WERI-Rb-1 (cell line): ENCODE data around the gene PRMT9.

Experiments used
- DNase-seq: peaks from one replicate; pipeline ENCODE4 v3.0.0-alpha.2; 2020
- H3K27ac ChIP-seq: fragments of 250-450 bp; sonication (Bioruptor Pico); 2 replicates; pipeline ENCODE4 v1.5.1; 2020; ENCODE audit warnings: mild to moderate bottlenecking, moderate library complexity
- H3K27me3 ChIP-seq: fragments of 250-450 bp; sonication (Bioruptor Pico); 2 replicates; pipeline ENCODE4 v1.5.1; 2021; ENCODE audit warnings: mild to moderate bottlenecking, low read depth, moderate library complexity; ENCODE audit not compliant: insufficient read depth, severe bottlenecking
- H3K36me3 ChIP-seq: fragments of 250-450 bp; sonication (Bioruptor Pico); 2 replicates; pipeline ENCODE4 v1.5.1; 2020; ENCODE audit warnings: mild to moderate bottlenecking, moderate library complexity
- H3K4me3 ChIP-seq: 2 replicates; pipeline ENCODE4 v1.5.1; 2011; ENCODE audit warnings: low read depth, mild to moderate bottlenecking, control low read depth, low read length
- H3K9me3 ChIP-seq: fragments of 250-450 bp; sonication (Bioruptor Pico); 2 replicates; pipeline ENCODE4 v1.5.1; 2021; ENCODE audit warnings: mild to moderate bottlenecking, moderate library complexity; ENCODE audit not compliant: severe bottlenecking
- TF ChIP-seq, protein P1 (sequence below): IDR thresholded peaks from 2 replicates; pipeline ENCODE4 v1.5.1; 2011; ENCODE audit warnings: low read depth, mild to moderate bottlenecking, control low read depth, inconsistent platforms, low read length

Gene PRMT9

DNA sequence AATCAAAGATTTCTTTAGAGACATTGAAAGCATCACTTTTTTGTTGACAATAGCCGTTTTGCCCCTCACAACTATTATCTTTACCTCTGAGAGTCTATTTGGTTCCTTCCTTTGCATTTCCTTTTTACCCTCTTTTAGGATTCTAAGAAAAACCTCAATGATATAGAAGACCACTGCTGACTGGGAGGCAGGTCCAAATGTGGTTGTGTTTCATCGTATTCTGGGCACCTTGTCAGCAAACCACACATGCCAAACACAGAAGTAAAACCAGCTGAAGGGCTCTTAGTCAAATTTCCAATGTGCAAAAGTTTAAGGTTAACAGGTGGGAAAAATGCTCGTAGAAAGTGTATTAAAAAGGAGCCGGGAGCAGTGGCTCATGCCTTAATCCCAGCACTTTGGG is 5.1 kb upstream of the PRMT9 start:
- no peak overlapping the region for H3K4me3 ChIP-seq
- H3K27ac ChIP-seq = no peak overlapping the region
- peaks cover 3% of the 10 kb centered on the region for H3K9me3 ChIP-seq
- TF ChIP-seq, protein P1, sequence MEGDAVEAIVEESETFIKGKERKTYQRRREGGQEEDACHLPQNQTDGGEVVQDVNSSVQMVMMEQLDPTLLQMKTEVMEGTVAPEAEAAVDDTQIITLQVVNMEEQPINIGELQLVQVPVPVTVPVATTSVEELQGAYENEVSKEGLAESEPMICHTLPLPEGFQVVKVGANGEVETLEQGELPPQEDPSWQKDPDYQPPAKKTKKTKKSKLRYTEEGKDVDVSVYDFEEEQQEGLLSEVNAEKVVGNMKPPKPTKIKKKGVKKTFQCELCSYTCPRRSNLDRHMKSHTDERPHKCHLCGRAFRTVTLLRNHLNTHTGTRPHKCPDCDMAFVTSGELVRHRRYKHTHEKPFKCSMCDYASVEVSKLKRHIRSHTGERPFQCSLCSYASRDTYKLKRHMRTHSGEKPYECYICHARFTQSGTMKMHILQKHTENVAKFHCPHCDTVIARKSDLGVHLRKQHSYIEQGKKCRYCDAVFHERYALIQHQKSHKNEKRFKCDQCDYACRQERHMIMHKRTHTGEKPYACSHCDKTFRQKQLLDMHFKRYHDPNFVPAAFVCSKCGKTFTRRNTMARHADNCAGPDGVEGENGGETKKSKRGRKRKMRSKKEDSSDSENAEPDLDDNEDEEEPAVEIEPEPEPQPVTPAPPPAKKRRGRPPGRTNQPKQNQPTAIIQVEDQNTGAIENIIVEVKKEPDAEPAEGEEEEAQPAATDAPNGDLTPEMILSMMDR = no peak
- no peak for DNase-seq
- no peaks in the 10 kb centered on the region for H3K36me3 ChIP-seq
- H3K27me3 ChIP-seq = no peaks in the 10 kb centered on the region

DNA sequence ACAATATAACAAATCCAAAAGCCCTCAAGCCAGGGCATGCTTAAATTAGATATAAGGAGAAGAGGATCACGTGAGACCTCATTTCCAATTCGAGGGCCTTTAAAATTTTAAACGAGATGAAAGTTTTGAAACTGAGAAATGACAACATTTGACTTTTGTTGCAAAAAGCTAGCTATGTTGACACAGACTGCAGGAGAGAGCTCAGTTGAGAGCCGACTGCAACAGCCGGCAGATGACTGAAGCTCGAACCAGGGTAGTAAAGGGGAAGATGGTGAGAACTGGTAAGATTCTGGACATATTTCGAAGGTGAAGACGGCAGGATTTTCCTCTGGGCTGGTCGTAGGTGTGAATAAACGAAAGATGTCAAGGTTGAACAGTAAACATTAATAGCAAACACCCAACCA is 773 bp downstream of the PRMT9 start:
- TF ChIP-seq, protein P1 = no peak
- no peak for DNase-seq
- peak overlapping the region; percentile 76 for H3K27ac ChIP-seq

DNA sequence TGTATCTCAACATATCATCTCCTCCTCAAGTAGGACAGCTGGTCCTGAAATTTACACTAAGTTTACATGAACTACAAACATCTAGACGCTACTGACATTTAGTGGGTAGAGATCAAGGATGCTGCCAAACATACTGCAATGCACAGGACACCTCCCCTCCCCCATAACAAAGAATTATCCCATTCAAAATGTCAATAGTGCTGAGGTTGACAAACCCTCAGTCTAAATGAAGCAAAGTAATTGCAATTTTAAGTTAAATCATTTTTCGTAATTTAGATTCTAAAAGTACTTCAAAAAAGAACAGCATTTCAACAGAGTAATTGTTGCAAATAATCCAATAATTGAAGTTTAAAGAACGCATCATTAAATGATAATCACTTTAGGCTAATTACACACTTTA is 1.2 kb downstream of the PRMT9 start:
- TF ChIP-seq, protein P1 = no peak
- Histone ChIP-seq H3K27ac (no peak overlapping the region), H3K36me3 (peaks cover 22% of the 10 kb centered on the region), H3K9me3 (peaks cover 3% of the 10 kb centered on the region), H3K4me3 (peak overlapping the region; percentile 76), H3K27me3 (no peaks in the 10 kb centered on the region)
- DNase-seq = no peak

More for the DNA sequence above, 773 bp downstream of the PRMT9 start:
- peak overlapping the region; percentile 76 for H3K4me3 ChIP-seq
- H3K27me3 ChIP-seq = no peaks in the 10 kb centered on the region
- H3K9me3 ChIP-seq = peaks cover 3% of the 10 kb centered on the region
- peaks cover 19% of the 10 kb centered on the region for H3K36me3 ChIP-seq

DNA sequence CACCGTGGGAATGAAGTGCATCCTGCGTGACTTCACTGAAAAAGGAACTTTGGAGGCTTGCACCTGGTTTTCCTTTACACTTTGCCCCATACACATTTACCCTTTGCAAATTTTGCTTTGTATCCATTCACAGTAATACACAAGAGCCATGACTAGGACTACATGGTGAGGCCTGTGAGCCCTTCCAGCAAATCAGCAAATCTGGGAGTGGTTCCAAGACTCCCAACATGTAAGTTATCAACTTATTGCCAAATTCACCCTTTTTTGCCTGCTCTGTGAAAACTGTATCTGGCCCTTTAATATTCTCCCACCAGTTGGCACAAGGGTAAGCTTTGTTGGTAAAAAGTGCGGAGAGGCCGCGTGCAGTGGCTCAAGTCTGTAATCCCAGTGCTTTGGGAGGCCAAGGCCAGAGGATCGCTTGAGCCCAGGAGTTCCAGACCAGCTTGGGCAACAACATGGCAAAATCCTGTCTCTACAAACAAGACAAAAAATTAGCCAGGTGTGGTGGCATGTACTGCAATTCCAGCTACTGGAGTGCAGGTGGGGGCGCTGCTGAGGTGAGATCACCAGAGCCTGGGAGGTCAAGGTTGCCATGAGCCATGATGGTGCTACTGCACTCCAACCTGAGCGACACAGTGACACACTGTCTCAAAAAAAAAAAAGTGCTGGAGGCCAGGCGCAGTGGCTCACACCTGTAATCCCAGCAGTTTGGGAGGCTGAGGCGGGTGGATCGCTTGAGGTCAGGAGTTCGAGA is 5.0 kb downstream of the PRMT9 start:
- Histone ChIP-seq H3K36me3 (peaks cover 22% of the 10 kb centered on the region), H3K27ac (no peak overlapping the region), H3K4me3 (no peak overlapping the region), H3K27me3 (no peaks in the 10 kb centered on the region), H3K9me3 (no peaks in the 10 kb centered on the region)
- TF ChIP-seq, protein P1 = peak; percentile 61
- DNase-seq = peak; percentile 46

DNA sequence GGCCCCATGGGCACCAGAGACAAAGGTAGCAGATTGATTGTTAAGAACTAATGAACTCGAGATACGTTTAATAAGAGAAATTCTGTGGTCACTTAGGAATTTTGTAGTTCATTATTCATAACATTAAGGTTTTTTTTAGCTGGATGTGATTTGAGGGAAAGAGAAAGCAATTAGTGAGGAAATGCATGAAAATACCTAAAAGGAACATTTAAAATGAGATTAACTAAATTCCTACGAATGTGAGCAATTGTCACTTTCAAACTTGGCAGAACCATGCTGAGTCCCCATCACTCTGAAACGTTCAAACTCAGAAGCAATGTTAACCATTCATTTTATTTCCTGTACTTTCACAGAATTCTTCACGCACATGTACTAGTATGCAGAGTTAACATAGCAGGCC is 5.9 kb downstream of the PRMT9 start:
- no peaks in the 10 kb centered on the region for H3K27me3 ChIP-seq
- H3K36me3 ChIP-seq = peaks cover 22% of the 10 kb centered on the region
- TF ChIP-seq, protein P1 = no peak
- no peak overlapping the region for H3K4me3 ChIP-seq
- no peaks in the 10 kb centered on the region for H3K9me3 ChIP-seq
- no peak for DNase-seq
- H3K27ac ChIP-seq = no peak overlapping the region

DNA sequence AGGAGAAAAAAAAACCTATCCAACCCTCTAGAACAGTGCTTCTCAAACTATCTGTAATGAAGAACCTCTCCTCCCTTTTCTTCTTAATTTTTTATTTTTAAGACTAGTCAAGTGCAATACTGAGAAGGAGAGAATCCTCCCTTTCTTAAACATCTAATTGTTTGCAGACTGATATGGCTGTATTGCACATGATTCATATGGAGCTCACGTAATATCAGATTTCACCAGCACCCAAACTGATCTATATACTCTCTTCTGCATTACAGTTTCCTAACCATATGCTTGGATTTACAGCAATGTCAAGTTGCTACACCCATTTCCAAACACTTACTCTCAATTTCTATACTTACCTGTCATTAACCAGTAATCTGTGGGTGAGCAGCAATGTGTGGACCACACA is 9.5 kb downstream of the PRMT9 start:
- Histone ChIP-seq H3K27ac (no peak overlapping the region), H3K9me3 (no peaks in the 10 kb centered on the region), H3K4me3 (no peak overlapping the region), H3K36me3 (peaks cover 12% of the 10 kb centered on the region), H3K27me3 (no peaks in the 10 kb centered on the region)
- no peak for DNase-seq
- TF ChIP-seq, protein P1 = no peak
